Measurements from ENCODE around the gene URM1.
"Not testable (repeated sequence)": the region's sequence is repeated elsewhere in the genome, so short reads cannot be mapped to it uniquely, and the experiment has no call there.

Gene URM1

DNA sequence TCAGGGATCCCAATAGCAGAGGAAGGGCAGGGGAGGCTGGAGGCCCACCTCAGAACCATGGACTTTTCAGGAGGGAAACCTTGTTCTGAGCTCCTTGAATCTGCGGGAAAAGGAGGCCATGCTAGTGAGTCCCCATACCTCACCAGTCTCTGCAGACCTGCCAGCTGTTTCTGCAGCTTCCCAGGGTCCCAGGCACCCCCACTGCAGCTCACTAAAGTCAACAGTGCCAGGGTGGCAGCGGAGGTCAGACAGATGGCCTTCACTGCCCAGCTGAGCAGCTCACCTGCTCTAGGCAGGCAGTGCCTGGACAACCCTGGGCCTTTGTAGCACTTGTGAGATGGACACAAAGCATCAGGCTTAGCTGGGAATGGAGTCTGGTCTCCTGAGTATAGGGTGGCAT lies 35.3 kb upstream of the URM1 start:
- H3K4me3 ChIP-seq (ENCODE audit: low read length, poor library complexity, severe bottlenecking) = no peak overlapping the region
- no peak overlapping the region for H3K9ac ChIP-seq (ENCODE audit: low read depth, low read length, poor library complexity, severe bottlenecking)
- H3K4me1 ChIP-seq (ENCODE audit: insufficient read depth, low read length, poor library complexity, severe bottlenecking) = peaks cover 6% of the 10 kb centered on the region
- H4K20me1 ChIP-seq (ENCODE audit: insufficient read depth, low read length, poor library complexity, severe bottlenecking) = no peaks in the 10 kb centered on the region
- H3F3A ChIP-seq (ENCODE audit: low read depth) = no peaks in the 10 kb centered on the region
- no peak overlapping the region for H2AFZ ChIP-seq (ENCODE audit: low read length)
- no peaks in the 10 kb centered on the region for H3K9me3 ChIP-seq (ENCODE audit: insufficient read depth, low read depth, low read length)
- H3K9me2 ChIP-seq (replicated peaks; ENCODE audit: low read depth, low read length) = no peaks in the 10 kb centered on the region
- H3K27me3 ChIP-seq (ENCODE audit: insufficient read depth, low read length, poor library complexity, severe bottlenecking) = no peaks in the 10 kb centered on the region
- no peak overlapping the region for H3K4me2 ChIP-seq (ENCODE audit: low read depth, low read length, poor library complexity, severe bottlenecking)
- no peaks in the 10 kb centered on the region for H3K36me3 ChIP-seq (ENCODE audit: insufficient read depth, low read length)
- no peak for TF ChIP-seq EZH2phosphoT487 (IDR thresholded peaks at IDR 0.05; ENCODE audit: borderline replicate concordance)
- TF ChIP-seq, protein P1, sequence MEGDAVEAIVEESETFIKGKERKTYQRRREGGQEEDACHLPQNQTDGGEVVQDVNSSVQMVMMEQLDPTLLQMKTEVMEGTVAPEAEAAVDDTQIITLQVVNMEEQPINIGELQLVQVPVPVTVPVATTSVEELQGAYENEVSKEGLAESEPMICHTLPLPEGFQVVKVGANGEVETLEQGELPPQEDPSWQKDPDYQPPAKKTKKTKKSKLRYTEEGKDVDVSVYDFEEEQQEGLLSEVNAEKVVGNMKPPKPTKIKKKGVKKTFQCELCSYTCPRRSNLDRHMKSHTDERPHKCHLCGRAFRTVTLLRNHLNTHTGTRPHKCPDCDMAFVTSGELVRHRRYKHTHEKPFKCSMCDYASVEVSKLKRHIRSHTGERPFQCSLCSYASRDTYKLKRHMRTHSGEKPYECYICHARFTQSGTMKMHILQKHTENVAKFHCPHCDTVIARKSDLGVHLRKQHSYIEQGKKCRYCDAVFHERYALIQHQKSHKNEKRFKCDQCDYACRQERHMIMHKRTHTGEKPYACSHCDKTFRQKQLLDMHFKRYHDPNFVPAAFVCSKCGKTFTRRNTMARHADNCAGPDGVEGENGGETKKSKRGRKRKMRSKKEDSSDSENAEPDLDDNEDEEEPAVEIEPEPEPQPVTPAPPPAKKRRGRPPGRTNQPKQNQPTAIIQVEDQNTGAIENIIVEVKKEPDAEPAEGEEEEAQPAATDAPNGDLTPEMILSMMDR (conservative IDR thresholded peaks at IDR 0.05; ENCODE audit: low read length) = no peak
- no peaks in the 10 kb centered on the region for H3K79me2 ChIP-seq (ENCODE audit: insufficient read depth, low read length)

DNA sequence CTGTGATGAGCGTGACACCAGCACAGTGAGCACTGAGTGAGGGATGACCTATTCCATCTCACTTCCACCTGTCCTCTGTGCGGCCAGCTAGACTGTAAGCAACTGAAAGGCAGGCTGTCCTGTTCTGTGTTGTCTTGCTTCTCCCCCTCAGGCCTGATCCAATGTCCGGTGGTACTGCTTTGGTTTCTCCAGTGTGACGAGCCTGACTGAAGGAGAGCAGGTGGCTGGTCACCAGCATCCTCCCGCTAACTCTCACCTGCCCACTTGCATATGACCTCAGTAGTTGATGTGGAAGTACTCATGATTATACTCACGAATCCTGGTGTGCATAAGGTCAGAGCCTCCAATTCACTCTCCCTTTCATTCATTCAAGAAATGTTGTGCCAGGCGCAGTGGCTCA lies 33.2 kb upstream of the URM1 start:
- H3K4me2 ChIP-seq (ENCODE audit: low read depth, low read length, poor library complexity, severe bottlenecking) = no peak overlapping the region
- no peak overlapping the region for H3K4me3 ChIP-seq (ENCODE audit: low read length, poor library complexity, severe bottlenecking)
- H3F3A ChIP-seq (ENCODE audit: low read depth) = no peaks in the 10 kb centered on the region
- TF ChIP-seq, protein P1 (conservative IDR thresholded peaks at IDR 0.05; ENCODE audit: low read length) = no peak
- TF ChIP-seq EZH2phosphoT487 (IDR thresholded peaks at IDR 0.05; ENCODE audit: borderline replicate concordance) = no peak
- no peaks in the 10 kb centered on the region for H3K36me3 ChIP-seq (ENCODE audit: insufficient read depth, low read length)
- no peaks in the 10 kb centered on the region for H3K9me2 ChIP-seq (replicated peaks; ENCODE audit: low read depth, low read length)
- H4K20me1 ChIP-seq (ENCODE audit: insufficient read depth, low read length, poor library complexity, severe bottlenecking) = no peaks in the 10 kb centered on the region
- H3K9ac ChIP-seq (ENCODE audit: low read depth, low read length, poor library complexity, severe bottlenecking) = no peak overlapping the region
- H2AFZ ChIP-seq (ENCODE audit: low read length) = no peak overlapping the region
- H3K27me3 ChIP-seq (ENCODE audit: insufficient read depth, low read length, poor library complexity, severe bottlenecking) = no peaks in the 10 kb centered on the region
- H3K4me1 ChIP-seq (ENCODE audit: insufficient read depth, low read length, poor library complexity, severe bottlenecking) = peaks cover 6% of the 10 kb centered on the region
- no peaks in the 10 kb centered on the region for H3K79me2 ChIP-seq (ENCODE audit: insufficient read depth, low read length)
- H3K9me3 ChIP-seq (ENCODE audit: insufficient read depth, low read depth, low read length) = no peaks in the 10 kb centered on the region

DNA sequence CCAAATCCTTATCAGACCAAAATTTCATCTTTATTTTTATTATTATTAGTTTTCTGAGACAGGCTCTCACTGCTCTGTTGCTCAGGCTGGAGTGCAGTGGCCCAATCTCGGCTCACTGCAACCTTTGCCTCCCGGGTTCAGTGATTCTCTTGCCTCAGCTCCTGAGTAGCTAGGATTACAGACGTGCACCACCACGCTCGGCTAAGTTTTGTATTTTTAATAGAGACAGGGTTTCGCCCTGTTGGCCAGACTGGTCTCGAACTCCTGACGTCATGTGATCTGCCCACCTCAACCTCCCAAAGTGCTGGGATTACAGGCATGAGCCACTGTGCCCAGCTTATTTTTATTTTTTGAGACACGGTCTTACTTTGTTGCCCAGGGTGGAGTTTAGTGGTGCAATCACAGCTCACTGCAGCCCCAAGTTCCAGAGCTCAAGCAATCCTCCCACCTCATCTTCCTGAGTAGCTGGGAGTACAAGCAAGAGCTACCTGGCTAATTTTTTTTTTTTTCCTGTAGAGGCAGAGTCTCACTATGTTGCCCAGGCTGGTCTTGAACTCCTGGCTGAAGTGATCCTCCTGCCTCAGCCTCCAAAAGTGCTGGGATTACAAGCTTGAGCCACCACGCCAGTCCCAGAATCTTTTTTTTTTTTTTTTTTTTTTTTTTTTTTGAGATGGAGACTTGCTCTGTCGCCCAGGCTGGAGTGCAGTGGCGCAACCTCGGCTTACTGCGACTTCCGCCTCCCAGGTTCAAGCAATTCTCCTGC lies 32.1 kb upstream of the URM1 start:
- not testable (repeated sequence) for H3K4me1 ChIP-seq (ENCODE audit: insufficient read depth, low read length, poor library complexity, severe bottlenecking); H3K9me3 ChIP-seq (ENCODE audit: insufficient read depth, low read depth, low read length); H4K20me1 ChIP-seq (ENCODE audit: insufficient read depth, low read length, poor library complexity, severe bottlenecking); H3K4me2 ChIP-seq (ENCODE audit: low read depth, low read length, poor library complexity, severe bottlenecking); H2AFZ ChIP-seq (ENCODE audit: low read length); H3K9me2 ChIP-seq (replicated peaks; ENCODE audit: low read depth, low read length); H3K27me3 ChIP-seq (ENCODE audit: insufficient read depth, low read length, poor library complexity, severe bottlenecking); H3K79me2 ChIP-seq (ENCODE audit: insufficient read depth, low read length); H3K4me3 ChIP-seq (ENCODE audit: low read length, poor library complexity, severe bottlenecking); H3K9ac ChIP-seq (ENCODE audit: low read depth, low read length, poor library complexity, severe bottlenecking); H3F3A ChIP-seq (ENCODE audit: low read depth); H3K36me3 ChIP-seq (ENCODE audit: insufficient read depth, low read length)

All from Loucy (cell line).